Tibial nerve (tissue), 4 donors: ENCODE results near the gene PFDN1. TPM values are rescaled to one million over a fixed set of nuclear protein-coding genes. Genes with fewer than 3 reads are reported as not detected.
A peak's percentile ranks its signal among the peaks of the same experiment; 100 is the strongest.

Experiments
- DNase-seq, 2 donors: peaks; one replicate each; pipeline ENCODE4 v3.0.0-alpha.2; 2019; ENCODE audit warnings: low spot score in 2 of 2
- H3K27ac ChIP-seq, 4 donors: fragments of 200-600 bp; sonication (generic) in 3 of 4; one replicate each; pipeline ENCODE4 v1.5.1; 2017 to 2019; ENCODE audit warnings: mild to moderate bottlenecking in 1 of 4
- H3K27me3 ChIP-seq, 2 donors: fragments of 200-600 bp; sonication (generic) in 1 of 2; one replicate each; pipeline versions ENCODE4 v1.5.1 to v1.6.0; 2017 to 2019
- H3K36me3 ChIP-seq, 3 donors: fragments of 200-600 bp; sonication (generic); one replicate each; pipeline ENCODE4 v1.5.1; 2018 to 2019
- H3K4me1 ChIP-seq, 4 donors: fragments of 200-600 bp; sonication (generic) in 3 of 4; one replicate each; pipeline ENCODE4 v1.5.1; 2017 to 2019
- H3K4me3 ChIP-seq, 4 donors: fragments of 200-600 bp; sonication (generic) in 3 of 4; one replicate each; pipeline ENCODE4 v1.5.1; 2017 to 2019; ENCODE audit warnings: mild to moderate bottlenecking in 1 of 4, moderate library complexity in 1 of 4
- H3K9me3 ChIP-seq, 4 donors: fragments of 200-600 bp; sonication (generic) in 3 of 4; one replicate each; pipeline ENCODE4 v1.5.1; 2017 to 2019
- EP300 ChIP-seq, 2 donors: sonication (generic); formaldehyde crosslinking; IDR thresholded peaks; one replicate each; pipeline ENCODE4 v1.6.1; 2017; ENCODE audit warnings: antibody characterized with exemption in 2 of 2, mild to moderate bottlenecking in 1 of 2
- POLR2A ChIP-seq, 2 donors: fragments of 450-650 bp; IDR thresholded peaks; one replicate each; pipeline ENCODE4 v1.6.1; 2017; ENCODE audit warnings: antibody characterized with exemption in 2 of 2, mild to moderate bottlenecking in 2 of 2, moderate library complexity in 2 of 2
- WGBS, 2 donors: methylation state at CpG; one replicate each; pipeline ENCODE4 v1.1.5; 2018; 5-methylcytosine and 5-hydroxymethylcytosine counted together
- total RNA-seq, 4 donors: library from RNA; depleted of rRNA; stranded (reverse); fragments of >200 nt; gene quantifications; one replicate each; pipeline ENCODE4 v1.1.0, GENCODE V29; 2016
- TF ChIP-seq, protein P1 (sequence below), 5 experiments: fragments of 200-600 bp in 3 of 5; fragments of 450-650 bp in 2 of 5; sonication (generic) in 3 of 5; IDR thresholded peaks; one replicate each; pipeline ENCODE4 v1.5.1; 2016 to 2019; ENCODE audit warnings: antibody characterized with exemption in 5 of 5, mild to moderate bottlenecking in 3 of 5, moderate library complexity in 2 of 5

The PFDN1 gene
- total RNA-seq, 4 donors from 2014 or later = 98.2 to 146 (median 109) TPM

DNA sequence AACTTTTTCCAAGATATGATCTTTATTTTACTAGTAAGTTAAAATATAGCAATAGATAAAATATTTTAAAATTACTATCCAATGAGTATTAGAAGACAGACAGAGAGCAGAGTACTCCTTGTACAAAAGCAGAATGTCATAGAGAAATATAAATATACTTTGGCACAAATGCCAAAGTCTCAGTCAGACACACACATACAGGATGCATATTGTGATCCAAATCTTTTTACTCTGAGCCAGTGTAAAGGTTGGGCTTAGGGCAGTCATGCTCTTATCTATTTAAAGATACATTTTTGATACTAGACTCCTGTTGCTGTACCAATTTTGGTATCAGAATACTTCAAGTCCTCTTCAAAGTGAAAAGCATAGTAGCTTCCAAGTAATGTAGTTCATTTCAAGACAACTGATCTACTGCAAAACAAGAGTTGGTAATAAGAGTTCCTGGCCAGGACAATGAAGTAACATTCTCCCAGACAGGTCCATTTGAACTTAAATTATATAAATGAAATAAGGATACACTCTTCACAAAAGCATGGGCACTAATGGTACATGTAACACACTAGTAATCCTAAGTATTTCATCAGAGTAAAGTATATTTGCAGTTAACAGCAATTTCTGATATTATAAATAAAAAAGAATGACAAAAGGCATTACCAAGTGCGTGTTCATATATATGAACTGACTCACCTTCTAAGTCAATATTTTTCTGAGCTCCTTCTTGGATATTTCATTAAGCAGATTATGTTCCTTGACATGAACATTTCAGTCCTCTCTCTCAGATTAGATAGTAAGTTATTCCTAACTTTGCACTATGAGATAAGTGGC lies 10.5 kb downstream of the PFDN1 start:
- Histone ChIP-seq H3K4me1 (peaks cover 0 to 70% (median 24%) of the 10 kb centered on the region in 4 donors), H3K27me3 (no peaks in the 10 kb centered on the region), H3K36me3 (no peaks in the 10 kb centered on the region), H3K27ac (peak overlapping the region; percentile 41 to 85 (median 72)), H3K9me3 (no peaks in the 10 kb centered on the region), H3K4me3 (no peak overlapping the region)
- WGBS, 2 donors = 70 to 72% methylated on average over 1 of the region's 1 CpG
- no peak for DNase-seq
- no peak for TF ChIP-seq EP300 (IDR thresholded peaks at IDR 0.05)
- TF ChIP-seq, protein P1, sequence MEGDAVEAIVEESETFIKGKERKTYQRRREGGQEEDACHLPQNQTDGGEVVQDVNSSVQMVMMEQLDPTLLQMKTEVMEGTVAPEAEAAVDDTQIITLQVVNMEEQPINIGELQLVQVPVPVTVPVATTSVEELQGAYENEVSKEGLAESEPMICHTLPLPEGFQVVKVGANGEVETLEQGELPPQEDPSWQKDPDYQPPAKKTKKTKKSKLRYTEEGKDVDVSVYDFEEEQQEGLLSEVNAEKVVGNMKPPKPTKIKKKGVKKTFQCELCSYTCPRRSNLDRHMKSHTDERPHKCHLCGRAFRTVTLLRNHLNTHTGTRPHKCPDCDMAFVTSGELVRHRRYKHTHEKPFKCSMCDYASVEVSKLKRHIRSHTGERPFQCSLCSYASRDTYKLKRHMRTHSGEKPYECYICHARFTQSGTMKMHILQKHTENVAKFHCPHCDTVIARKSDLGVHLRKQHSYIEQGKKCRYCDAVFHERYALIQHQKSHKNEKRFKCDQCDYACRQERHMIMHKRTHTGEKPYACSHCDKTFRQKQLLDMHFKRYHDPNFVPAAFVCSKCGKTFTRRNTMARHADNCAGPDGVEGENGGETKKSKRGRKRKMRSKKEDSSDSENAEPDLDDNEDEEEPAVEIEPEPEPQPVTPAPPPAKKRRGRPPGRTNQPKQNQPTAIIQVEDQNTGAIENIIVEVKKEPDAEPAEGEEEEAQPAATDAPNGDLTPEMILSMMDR (IDR thresholded peaks at IDR 0.05) = no peak
- TF ChIP-seq POLR2A (IDR thresholded peaks at IDR 0.05) = no peak

DNA sequence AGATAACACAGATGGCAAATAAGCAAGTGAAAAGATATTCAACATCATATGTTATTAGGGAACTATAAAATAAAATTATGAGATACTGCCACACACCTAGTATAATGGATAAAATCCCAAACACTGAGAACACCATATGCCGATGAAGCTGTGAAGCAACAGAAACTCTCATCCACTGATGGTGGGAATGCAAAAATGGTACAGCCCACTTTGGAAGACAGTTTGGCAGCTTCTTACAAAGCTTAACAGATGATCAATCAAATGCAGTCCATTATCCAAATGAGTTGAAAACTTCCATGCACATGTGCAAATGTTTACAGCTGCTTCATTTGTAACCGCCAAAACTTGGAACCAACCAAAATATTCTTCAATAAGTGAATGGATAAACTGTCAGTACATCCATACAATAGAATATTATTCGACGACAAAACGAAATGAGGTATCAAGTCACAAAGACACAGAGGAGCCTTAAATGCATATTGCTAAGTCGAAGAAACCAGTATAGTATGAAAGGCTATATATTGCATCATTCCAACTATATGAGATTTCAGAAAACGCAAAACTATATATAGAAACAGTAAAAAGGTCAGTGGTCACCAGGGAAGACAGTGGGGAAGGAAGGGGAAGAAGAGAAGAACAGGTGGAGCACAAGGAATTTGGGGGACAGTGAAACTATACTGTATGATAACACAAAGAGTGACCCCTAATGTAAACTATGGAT lies 14.9 kb downstream of the PFDN1 start:
- Histone ChIP-seq H3K4me3 (no peak overlapping the region), H3K36me3 (no peaks in the 10 kb centered on the region), H3K27me3 (no peaks in the 10 kb centered on the region), H3K4me1 (peaks cover 0 to 52% (median 4%) of the 10 kb centered on the region in 4 donors), H3K27ac (no peak overlapping the region), H3K9me3 (no peaks in the 10 kb centered on the region)
- DNase-seq = no peak
- TF ChIP-seq POLR2A (IDR thresholded peaks at IDR 0.05) (no peak), EP300 (IDR thresholded peaks at IDR 0.05) (no peak)
- TF ChIP-seq, protein P1 (IDR thresholded peaks at IDR 0.05) = no peak
- 62 to 69% methylated on average over 7 of the region's 7 CpGs for WGBS, 2 donors

DNA sequence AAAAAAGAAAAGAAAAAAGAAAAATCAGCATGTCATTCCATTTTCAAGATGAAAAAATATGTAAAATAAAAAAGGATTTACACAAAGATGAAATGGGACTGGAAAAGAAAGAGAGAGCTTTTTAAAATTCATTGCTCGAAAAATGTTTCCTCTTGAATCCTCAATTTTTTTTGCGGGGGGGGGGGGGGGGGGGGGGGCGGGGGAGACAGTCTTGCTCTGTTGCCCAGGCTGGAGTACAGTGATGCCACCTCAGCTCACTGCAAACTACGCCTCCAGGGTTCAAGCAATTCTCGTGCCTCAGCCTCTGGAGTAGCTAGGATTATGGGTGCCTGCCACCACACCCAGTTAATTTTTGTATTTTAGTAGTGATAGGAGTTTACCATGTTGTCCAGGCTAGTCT lies 16.5 kb downstream of the PFDN1 start:
- H3K27ac ChIP-seq = no peak overlapping the region
- no peaks in the 10 kb centered on the region for H3K36me3 ChIP-seq
- H3K27me3 ChIP-seq = no peaks in the 10 kb centered on the region
- H3K4me1 ChIP-seq = peaks cover 0 to 47% (median 1%) of the 10 kb centered on the region in 4 donors
- no peak for DNase-seq
- 71 to 85% methylated on average over 5 of the region's 5 CpGs for WGBS, 2 donors
- no peak overlapping the region for H3K4me3 ChIP-seq
- TF ChIP-seq POLR2A (IDR thresholded peaks at IDR 0.05) (no peak), EP300 (IDR thresholded peaks at IDR 0.05) (no peak)
- TF ChIP-seq, protein P1 (IDR thresholded peaks at IDR 0.05) = no peak
- no peaks in the 10 kb centered on the region for H3K9me3 ChIP-seq

DNA sequence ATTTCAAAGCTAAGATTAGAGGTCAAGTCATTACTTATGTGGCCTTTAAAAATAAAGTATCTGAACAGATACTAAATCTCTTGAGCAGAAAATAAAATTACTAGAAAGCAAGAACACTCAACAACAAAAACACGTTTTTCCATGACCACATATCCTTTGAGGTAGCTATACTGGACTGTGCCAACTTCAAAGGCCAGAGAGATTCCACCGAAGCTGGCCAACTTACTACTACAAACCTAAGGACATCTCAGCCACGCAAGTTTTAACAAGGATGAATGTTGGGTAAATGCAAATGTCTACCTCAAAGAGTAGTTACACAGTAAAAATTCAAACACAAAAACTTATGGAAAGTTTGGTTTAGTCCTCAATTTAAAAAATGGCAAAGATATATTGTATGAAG lies 18.9 kb downstream of the PFDN1 start:
- H3K4me1 ChIP-seq = peaks cover 0 to 47% (median 7%) of the 10 kb centered on the region in 4 donors
- DNase-seq = no peak
- TF ChIP-seq POLR2A (IDR thresholded peaks at IDR 0.05) (no peak), EP300 (IDR thresholded peaks at IDR 0.05) (no peak)
- TF ChIP-seq, protein P1 (IDR thresholded peaks at IDR 0.05) = no peak
- no peaks in the 10 kb centered on the region for H3K27me3 ChIP-seq
- no peak overlapping the region for H3K4me3 ChIP-seq
- no peaks in the 10 kb centered on the region for H3K36me3 ChIP-seq
- no peaks in the 10 kb centered on the region for H3K9me3 ChIP-seq
- no peak overlapping the region for H3K27ac ChIP-seq
- WGBS, 2 donors = 70 to 84% methylated on average over 3 of the region's 3 CpGs

DNA sequence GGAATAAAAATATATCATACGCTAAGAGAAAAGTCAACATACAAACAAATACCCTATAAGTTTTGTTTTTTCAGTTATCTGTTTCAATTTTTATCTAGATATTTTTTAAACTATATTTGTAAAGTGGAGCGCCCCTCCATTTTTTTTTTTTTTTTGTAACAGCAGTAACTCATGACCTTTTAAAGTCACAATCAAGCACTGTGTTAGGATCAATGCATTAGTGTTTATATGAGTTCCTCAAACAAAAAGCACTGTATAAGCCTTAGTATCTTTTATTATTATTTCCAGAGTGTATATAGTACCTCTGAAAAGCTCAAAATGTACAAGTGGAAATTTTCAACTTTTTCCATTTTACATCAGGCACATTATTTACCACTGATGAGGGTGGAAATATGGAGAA lies 20.6 kb downstream of the PFDN1 start:
- 42 to 63% methylated on average over 2 of the region's 2 CpGs for WGBS, 2 donors
- Histone ChIP-seq H3K9me3 (no peaks in the 10 kb centered on the region), H3K27ac (peak overlapping the region in 3 of 4 donors; percentile 22 to 78 (median 77)), H3K4me3 (no peak overlapping the region), H3K36me3 (peaks cover 0 to 8% (median 0%) of the 10 kb centered on the region in 3 donors), H3K4me1 (peaks cover 0 to 47% (median 7%) of the 10 kb centered on the region in 4 donors), H3K27me3 (no peaks in the 10 kb centered on the region)
- no peak for DNase-seq
- TF ChIP-seq POLR2A (IDR thresholded peaks at IDR 0.05) (no peak), EP300 (IDR thresholded peaks at IDR 0.05) (no peak)
- TF ChIP-seq, protein P1 (IDR thresholded peaks at IDR 0.05) = no peak
